Fibroblast of the conjunctiva (primary cell): Measurements from ENCODE around the gene KNCN.

ENCODE experiments used
- DNase-seq: peaks from one replicate; pipeline ENCODE4 v3.0.0-alpha.2; 2010; ENCODE audit warnings: low read depth

KNCN gene

DNA sequence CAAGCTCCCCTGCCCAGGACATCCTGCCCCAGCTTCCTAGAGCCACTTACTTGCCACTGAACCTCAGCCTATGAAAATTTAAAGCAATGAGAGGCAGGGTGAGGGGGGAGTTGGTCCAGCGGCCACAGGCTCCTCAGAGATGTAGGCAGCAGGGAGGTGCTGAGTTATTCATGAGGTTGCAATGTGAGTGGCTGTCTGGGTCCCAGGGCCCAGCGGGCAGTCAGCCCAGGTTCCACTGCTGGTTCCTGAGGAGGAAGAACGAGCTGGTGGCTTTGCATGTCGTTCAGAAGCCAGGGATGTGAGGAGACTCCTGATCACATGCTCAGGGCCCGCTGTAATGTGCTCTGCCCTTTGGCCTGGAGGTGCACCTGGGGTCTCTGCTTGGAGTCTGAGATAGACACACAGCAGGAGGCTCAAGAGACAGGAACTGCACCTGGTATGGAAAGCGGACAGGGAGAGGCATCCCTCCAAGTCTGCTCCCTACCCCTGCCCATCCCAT is at the start of gene KNCN:
TSS of gene KNCN (minus strand) at position 51 of the 499 bp plus-strand sequence. CDS start 432 bp downstream, outside the sequence.
- DNase-seq = no peak

DNA sequence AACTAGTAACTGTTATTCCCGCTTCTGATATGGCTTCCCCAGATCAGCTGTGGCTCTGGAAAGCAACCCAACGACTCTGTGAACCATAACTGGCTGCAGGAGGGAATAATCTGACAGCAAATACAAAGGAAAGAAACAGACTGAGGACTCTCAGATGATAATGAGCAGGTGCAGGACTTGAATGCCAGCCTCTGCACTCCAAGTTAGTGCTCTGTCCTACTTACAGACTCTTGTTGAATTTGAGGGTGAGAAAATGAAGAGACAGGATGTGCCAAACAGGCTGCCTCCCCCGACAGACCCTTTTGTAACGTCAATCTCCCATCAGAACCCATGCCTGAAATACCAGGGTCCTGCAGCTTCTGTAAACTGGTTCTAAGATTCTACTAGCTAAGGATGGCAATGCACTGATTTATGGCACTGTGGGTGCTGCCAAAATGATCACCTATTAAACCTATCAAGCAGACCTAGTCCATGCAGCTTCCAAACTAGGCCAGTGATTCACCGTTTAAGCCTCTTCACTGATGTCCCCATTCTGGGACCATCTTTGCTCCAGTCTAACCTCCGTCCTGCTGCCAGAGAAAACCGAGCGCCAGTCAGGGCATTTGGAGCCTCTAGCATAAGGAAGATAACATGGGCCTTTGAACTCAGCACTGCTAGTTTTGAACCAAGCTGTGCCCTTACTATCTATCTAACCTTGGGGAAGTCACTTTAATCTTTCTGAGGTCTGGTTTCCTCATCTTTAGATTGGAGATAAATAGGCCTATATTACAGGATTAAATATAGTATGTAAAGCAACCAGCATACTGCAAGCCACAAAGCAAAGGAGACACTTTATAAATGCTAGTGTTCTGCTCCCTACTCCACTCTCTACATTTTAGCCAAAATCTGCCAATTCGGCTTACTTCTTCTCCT is 47.9 kb upstream of the KNCN start:
- no peak for DNase-seq

DNA sequence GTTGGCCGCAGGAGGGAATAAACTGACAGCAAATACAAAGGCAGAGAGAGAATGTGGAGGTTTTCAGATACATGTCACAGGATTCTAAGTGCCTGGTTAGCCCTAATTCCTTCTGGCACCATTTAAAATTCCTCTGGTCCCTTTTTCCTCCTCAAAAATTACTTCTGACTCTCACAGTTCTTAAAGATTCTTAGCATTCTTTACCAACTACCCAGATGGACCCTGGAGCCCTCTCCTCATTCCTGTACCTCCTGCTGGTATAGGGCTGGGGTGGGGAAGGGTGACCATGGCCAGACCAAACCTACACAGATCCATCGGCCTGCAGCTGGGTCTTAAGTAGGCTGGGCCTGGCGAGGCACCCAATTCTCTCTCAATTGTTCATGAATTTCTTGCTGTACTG is 45.4 kb upstream of the KNCN start:
- DNase-seq = no peak

DNA sequence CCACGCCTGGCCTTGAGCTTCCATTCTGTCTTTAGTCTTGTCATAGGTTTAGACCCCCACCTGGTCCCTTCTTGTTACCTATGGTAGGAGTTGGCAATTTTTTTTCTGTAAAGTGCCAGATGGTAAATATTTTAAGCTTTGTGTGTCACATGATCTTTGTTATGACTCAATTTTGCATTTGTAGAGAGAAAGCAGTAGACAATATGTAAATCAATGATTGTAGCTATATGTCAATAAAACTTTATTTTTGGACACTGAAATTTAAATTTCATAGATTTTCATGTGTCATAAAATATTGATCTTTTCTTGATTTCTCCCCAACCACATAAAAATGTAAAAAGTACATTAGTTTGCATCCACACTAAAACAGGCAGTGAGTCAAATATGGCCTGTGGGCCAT is 44.6 kb upstream of the KNCN start:
- DNase-seq = no peak

DNA sequence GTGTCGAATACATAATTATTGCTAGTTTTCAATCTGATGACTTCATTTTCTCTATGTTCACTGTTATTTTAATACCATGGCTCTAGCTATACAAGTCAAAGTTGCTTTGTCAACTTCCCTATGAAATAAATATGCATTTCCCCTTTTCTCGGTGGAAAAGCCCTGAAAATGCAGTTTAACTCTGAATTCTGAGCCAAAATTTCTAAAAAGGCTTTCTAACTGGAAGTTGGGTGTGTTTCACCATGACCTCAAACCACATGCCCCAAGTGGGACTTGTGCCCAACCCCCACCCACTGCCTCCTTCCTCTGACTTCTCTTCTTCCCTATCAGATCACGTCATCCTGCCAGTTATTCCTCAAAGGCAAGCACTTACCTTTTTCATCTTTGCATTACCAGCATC is 43.7 kb upstream of the KNCN start:
- DNase-seq = no peak

DNA sequence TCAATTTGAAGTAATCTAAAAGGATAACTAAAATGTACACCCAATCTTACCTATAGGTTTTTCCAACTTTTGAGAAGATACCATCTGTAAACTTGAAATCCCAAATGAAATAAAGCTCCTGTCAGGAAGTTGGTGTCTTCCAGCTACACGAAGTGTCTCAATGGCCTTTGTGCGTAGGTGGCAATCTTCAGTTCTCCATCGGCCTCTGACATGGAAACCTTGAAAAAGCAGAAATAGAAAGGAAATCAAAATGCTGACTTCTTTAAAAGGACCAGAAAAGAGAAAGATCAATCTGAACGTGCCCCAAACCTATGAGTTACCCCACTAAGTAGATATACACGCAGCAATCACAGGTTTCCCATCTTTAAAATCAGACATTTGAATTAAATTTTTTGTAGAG is 42.6 kb upstream of the KNCN start:
- no peak for DNase-seq

DNA sequence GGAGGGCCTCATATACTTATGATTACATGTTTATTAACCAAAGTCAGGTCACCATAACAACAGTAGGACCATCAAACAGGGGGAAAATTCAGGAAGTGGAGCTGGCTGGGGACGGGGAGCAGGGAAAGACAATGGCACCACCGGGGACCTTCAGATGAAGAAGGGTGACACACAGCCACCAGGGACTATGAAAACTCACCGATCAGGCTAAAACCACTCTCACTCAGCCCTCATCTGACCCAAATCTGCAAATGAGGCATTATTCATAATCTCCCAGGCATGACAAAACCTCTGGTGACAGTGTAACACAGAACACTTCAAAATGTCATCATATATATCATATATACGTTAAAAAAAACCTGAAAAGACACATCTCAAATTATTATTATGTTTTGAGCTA is 41.4 kb upstream of the KNCN start:
- no peak for DNase-seq

DNA sequence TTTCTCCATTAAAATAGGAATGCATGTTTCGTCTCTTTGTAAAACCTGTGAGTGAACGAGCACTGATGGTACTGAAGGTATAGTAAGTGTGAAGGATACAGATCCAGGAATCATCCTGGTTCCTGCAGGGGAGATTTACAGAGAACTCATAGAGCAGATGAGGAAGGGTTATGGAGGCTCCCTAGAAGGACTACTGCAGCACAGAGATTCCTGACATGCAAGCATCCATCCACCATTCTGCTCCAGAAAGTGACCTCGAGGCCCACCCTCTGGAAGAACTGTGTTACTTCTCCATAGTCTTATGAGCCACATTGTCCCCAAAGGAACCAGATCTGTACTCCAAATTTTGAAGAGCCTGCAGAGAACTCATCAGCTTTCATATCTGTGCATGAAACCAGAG is 38.1 kb upstream of the KNCN start:
- no peak for DNase-seq

DNA sequence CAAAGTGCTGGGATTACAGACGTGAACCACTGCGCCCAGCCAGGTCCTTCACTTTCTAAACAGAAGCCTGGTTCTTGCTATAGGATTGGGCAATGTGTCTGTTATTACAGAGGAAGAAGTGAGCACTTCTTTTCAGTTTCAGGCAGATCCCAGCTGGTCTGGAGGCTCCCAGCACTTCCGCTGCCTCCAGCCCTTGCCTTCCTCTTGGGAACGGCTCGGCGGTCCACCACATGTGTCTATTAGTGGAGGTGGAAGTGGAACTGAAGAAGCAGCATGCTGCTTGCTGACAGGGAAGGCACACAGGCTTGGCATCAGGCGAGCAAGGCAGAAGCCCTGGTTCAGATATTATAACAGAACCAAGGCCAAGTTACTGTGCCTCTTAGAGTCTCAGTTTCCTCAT is 35.6 kb upstream of the KNCN start:
- DNase-seq = no peak

DNA sequence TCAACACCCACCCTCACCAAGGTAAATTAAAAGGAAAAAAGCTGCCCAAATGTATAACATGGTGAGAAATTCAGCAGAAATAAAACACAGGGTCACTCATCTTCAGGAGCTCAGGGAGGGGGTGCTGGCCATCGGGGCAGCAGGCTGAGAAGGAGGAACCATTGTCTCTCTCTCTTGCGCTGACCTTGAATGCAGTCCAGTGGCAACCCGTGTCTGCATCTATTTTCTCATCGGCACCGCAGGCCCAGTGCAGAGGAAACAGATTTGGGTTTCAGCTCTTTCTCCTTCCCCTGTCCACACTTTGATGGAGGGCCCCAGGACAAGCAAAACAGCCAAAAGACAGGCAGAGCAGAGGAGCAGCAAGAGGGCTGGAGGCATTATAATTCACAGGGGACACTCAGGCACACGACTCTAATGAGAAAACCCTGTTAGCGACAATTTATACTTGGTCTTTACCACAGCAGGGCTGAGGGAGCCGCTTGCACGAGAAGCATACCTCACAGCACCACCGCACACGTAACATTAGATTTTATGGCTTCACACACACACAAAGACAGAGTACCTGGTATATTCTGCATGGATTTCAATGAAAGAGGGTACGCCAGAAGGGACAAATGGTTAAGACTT is 34.0 kb upstream of the KNCN start:
- no peak for DNase-seq

DNA sequence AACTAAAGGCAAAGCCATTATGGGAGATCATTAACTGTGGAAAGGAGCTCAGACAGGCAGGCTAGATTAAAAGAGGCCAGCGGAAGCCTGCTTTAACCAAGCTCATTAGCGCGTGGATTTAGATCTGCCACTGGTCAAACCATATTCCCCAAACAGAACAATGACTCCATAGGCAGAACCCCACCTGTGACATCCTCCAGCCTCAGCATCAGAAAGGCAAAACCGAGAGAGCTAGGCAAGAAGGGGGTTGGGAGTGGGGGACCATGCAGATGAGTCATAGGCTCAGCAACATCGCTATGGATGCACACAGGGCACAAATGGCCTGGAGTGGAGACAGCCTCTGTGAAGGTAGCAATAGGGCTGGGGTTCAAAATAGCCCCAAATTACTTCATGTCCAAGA is 32.0 kb upstream of the KNCN start:
- DNase-seq = no peak

DNA sequence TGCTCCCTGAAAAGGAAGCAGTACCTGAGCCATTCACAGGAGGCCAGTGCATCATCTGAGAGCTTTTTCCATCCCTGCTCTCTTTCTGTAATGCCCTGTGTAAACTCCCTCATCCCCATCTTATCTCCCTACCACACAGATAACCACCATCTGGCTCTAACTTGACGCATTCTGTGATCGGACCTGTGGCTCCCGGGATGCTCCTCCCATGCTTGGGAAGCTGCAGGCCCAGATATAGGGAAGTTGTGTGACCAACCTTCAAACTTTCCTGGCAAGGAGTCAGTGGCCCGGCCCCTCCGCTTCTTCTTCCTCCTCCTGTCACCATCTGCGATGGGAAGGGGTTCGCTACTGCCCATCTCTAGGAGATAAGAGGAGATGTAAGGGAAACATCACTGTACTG is 31.5 kb upstream of the KNCN start:
- no peak for DNase-seq

DNA sequence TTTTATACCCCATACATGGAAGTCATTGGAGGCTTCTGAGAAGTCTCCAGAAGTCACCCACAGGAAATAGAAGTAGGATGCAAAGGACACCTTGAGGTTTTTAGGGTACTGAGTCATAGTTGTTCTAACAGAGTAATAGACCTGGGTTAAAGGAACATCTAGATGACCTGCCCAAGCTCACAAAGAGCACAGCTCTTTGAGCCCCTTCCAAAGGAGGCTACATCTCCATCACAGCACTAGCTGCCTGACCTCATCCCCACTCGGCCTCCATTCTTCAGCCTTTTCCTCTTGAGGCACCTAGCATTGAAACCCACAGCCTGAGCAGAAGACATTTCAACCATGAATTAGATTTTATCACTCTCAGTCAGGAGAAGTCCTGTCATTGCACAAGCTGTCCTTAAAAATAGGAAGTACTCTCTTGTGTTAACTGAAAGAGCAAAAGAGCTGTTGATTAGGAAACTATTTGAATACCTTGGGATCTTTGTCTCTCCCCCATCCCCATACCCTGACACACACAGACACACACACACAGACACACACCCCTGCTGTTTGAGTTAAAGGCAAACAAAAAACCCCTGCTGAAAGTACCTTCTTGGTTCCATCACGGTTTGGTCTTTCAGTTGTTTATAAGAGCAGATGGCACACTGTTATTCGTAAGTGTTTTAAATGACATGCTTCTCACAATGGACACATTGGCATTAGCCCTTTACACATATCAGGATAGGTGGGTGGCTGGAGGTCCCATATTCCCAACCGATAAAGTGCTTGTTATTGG is 30.4 kb upstream of the KNCN start:
- DNase-seq = no peak

DNA sequence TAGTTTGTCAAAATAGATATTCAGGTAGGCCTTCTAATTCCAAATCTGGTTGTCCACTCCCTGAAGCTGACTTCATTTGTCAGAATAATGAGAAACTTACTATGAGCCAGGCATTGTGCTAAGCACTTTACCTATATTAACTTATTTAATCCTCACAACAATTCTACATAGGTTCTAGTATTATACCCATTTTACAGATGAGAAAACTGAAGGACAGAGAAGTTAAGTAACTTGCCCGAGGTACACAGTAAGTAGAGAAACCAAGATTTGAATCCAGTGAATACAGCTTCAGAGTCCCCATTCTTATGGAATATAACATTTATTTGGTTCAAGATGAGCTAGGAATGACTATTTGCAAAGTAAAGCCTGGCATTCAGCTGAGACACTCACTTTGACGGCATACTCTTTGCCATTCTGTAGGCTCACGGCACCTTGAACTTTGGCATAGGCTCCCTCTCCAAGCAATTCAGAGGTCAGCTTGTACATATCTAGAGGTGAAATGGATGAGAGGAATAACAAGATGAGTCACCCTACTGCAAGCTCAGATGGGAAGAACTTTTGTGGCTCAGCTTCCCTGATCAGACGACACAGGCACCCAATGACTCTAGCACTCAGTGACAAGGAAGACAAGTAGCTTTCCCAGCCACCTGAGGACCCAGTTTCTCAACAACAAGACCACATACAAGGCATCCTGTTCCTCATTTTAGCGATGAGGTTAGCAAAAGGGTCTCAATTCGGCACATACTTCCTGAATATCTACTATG is 28.9 kb upstream of the KNCN start:
- no peak for DNase-seq

DNA sequence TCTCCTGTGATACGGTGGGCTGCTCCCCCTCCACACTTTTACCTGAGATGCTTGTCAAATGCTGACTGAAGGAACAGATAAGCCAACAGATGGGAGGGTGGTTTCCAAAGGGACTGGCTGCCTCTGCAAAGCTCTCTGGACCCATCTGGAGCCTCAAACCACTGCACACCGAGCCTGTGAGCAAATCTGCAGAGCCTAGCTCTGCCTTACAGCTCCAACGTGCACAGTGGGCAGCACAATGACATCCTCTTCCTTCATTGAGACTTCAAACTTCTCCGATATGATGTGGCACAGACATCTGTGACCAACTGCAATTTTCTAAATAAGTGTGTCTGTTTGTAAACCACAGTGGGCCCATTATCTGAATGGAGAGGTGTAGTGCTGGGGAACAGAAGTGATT is 26.2 kb upstream of the KNCN start:
- DNase-seq = no peak

DNA sequence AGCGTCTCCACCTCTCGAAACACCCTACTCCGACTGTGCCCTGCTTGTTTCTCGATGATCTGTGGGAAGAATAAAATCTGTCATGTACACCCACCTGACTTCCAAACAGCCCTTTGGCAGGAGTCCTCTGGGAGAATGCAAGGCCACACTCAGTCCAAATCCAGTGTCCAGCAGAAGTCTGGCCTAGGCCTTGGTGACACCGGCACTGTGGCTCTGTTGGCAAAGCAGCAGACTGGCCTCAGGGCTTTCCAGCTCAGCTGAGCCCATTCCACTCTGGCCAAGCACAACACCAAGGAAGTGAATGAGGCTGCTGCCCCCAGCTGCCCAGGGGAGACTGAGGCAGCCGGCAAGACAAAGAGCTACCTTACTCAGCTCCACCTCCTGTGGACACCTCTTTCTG is 25.1 kb upstream of the KNCN start:
- no peak for DNase-seq

DNA sequence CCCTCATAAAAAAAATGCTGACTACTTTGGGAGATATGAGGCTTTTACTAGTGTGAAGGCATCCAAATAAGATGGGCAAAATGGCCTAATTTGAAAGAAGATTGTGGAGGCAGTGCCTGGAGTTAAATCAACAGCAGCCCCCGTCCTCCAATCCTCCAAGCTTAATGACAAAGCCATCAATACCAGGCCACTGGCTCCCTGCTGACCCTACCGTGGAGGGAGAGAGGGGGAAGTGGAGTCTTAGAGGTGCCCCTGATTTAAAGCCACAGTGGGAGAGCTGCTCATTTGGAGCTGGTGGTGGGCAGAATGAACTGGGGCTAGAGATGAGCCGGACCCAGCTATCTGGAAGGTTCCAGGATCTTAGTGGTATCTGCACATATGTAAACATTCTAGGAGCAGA is 24.3 kb upstream of the KNCN start:
- DNase-seq = no peak

DNA sequence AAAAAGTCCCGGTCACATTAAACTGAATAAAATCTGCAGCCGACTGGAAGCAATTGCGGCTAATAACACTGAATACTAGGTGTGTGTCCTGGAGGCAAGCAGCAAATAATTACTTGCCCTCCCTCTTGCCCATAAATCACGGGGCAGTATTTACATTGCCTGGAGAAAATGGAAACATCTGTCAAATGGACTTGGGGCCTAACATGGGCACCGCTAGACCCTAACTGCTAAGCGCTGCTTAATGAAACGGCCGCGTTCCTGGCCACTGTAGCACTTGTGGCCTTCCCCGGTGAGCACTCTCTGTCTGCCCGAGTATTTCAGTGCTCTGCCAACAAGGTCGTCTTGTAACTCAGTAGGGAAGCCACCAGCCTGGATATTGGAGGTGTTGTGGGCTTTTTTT is 23.9 kb upstream of the KNCN start:
- no peak for DNase-seq

DNA sequence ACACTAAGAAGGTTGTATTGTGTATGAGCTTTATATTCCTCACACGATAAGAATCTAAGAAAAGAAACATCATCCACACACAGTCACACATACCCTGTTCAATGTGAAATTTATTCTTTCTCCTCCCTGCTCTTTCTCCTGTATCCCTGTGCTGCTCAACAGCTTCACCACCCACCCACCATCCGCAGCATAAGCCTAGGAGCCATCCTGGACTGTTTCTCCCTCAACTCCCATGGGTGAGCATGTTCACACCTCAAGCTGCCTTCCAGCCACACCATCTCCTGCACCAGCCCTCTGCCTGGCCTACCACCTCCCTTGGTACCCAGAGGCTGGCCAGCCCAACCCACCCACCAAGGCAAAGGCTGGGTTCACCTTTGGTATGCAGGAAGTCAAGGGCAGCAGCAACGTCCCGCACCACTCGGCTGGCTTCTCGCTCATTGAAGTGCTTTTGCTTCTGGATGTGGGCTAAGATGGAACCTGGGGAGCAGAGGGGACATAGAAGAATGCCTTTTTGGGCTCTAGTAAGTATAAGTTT is 20.3 kb upstream of the KNCN start:
- no peak for DNase-seq

DNA sequence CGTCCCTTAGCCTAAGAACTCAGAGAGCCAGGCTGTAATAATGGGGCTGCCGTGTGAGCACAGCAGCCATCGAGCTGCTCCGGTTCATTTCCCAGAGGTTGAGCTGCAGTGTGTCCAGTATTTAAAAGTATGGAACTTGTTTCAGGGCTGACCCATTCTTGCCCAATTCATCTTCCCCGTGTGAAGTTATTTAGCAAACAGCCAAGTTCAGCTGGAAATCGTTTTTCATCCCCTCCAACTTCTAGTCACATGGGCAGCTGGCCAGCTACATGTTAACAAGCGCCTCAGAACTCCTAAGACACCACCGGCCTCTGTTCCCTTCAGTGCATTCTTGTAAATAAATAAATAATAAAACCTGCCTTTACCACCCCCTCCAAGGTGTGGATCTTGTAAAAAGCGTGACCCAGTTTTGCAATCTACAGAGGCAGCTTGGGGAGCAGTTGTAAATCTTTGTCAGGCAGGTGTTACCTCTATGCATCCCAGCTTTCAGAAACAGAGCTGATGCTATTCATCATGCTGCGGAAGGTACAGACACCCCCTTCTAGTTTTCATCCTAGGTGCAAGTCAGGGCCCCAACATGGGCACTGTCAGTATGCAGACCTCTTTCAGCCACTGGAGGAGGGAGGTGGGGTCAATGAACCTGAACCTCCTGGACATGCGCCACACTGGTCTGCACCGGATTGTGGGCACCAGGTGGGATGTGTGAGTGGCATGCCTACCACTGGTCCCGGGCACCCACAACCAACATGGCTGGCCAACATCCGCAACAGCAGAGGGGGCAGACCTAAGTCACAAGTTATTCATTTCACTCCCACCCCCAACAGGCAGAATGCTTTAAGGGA is 18.7 kb upstream of the KNCN start:
- no peak for DNase-seq

DNA sequence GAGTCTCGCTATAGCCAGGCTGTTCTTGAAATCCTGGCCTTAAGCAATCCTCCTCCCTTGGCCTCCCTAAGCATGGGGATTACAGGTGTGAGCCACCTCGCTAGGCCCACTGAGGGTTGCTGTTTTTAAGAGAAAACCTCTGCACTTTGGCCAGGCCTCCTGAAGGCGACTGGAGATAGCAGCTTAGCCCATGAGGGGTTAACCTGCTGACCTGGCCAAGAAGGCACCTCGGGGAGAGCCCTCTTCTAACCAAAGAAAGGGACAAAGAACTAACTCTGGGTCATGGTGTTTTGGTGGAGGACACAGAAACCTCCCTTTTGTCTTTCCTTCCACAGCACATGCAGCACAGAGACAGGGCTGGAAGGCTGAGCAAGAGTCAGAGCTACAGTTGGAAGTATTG is 17.7 kb upstream of the KNCN start:
- no peak for DNase-seq
